ENCODE measurements around the gene CBR1.

DNA sequence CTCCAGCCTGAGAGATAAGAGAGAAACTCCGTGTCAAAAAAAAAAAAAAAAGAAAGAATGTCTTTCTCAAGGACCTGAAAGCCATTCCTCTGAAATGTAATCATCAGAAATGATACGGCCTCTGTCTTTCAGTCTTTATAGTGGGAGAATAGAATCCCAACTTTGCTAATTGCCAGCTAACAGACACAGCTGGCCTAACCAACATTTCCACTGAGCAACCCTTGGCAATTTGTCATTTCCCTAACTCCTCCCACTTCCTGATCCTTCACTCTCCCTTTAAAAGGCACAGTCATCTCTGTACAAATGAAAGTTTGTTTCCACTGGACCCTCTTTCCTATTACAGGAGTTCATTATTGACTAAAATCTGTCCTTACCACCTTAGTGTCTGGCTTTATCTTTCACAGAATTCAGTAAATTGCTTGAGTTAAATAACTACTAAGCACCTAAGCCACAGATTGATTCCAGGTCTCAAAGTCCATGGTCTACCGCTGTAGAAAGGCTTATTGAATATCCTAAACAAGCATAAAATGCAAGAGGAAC is 4.3 kb upstream of the CBR1 start:
- TF ChIP-seq, protein P1, sequence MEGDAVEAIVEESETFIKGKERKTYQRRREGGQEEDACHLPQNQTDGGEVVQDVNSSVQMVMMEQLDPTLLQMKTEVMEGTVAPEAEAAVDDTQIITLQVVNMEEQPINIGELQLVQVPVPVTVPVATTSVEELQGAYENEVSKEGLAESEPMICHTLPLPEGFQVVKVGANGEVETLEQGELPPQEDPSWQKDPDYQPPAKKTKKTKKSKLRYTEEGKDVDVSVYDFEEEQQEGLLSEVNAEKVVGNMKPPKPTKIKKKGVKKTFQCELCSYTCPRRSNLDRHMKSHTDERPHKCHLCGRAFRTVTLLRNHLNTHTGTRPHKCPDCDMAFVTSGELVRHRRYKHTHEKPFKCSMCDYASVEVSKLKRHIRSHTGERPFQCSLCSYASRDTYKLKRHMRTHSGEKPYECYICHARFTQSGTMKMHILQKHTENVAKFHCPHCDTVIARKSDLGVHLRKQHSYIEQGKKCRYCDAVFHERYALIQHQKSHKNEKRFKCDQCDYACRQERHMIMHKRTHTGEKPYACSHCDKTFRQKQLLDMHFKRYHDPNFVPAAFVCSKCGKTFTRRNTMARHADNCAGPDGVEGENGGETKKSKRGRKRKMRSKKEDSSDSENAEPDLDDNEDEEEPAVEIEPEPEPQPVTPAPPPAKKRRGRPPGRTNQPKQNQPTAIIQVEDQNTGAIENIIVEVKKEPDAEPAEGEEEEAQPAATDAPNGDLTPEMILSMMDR (IDR thresholded peaks at IDR 0.05) = no peak
- no peak for TF ChIP-seq EP300 (IDR thresholded peaks at IDR 0.05)
